ENCODE measurements around the gene TYW1. TPM values are rescaled to one million over a fixed set of nuclear protein-coding genes. Genes with fewer than 3 reads are reported as not detected.
"Not testable (repeated sequence)": the region's sequence is repeated elsewhere in the genome, so short reads cannot be mapped to it uniquely, and the experiment has no call there.

The TYW1 gene
- total RNA-seq, 2 donors from 2014 or later: 24.6 to 30.6 TPM

DNA sequence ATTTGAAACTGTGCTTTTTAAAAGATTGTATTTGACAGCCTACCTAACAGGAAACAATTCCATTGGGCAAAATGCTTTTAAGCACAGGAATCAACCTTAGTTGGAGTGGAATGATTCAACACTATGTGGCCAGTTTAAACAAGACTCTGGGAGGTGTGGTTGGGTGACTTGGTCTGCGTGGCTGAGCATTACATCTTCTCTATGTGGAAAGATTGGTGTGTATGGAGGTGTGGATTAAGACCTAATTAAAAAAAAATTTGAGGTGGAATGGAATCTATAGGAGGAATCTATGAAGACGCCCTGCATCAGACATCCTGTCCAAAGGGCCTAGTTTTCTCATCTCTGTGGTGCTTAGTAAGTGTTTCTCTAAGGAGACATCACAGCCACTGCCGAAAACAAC lies 140.9 kb downstream of the TYW1 start:
- H3K36me3 ChIP-seq; H3K27me3 ChIP-seq (replicated peaks; ENCODE audit: insufficient read depth); H3K4me1 ChIP-seq (replicated peaks); H3K4me3 ChIP-seq; DNase-seq (ENCODE audit: low spot score); H3K27ac ChIP-seq; intact Hi-C loops (cut with DNase I); H3K9me3 ChIP-seq: not testable (repeated sequence)
- 73% methylated on average over 3 of the region's 3 CpGs for WGBS

DNA sequence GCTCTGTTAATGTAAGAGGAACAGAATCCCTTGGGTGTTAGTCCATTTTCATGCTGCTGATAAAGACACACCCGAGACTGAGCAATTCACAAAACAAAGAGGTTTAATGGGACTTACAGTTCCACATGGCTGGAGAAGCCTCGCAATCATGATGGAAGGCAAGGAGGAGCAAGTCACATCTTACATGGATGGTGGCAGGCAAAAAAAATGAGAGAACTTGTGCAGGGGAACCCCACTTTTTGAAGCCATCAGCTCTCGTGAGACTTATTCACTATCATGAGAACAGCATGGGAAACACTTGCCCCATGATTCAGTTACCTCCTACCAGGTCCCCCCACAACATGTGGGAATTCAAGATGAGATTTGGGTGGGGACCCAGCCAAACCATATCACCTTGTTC lies 143.2 kb downstream of the TYW1 start:
- H3K36me3 ChIP-seq; H3K4me3 ChIP-seq; intact Hi-C loops (cut with DNase I); H3K27ac ChIP-seq; H3K27me3 ChIP-seq (replicated peaks; ENCODE audit: insufficient read depth); DNase-seq (ENCODE audit: low spot score); H3K9me3 ChIP-seq; H3K4me1 ChIP-seq (replicated peaks): not testable (repeated sequence)
- WGBS: 82% methylated on average over 3 of the region's 3 CpGs

- peak overlapping the region in 1 of 2 donors; percentile 46 for H3K27ac ChIP-seq
- H3K4me3 ChIP-seq; intact Hi-C loops (cut with DNase I); DNase-seq (ENCODE audit: low spot score); H3K4me1 ChIP-seq (replicated peaks); H3K27me3 ChIP-seq (replicated peaks; ENCODE audit: insufficient read depth); H3K36me3 ChIP-seq; H3K9me3 ChIP-seq: not testable (repeated sequence)
- 55% methylated on average over 2 of the region's 2 CpGs for WGBS
These were observed 144.4 kb downstream of the TYW1 start for GRCh38 chr7:67141001-67141400.

GRCh38 chr7:67143091-67143786 lies 146.6 kb downstream of the TYW1 start:
- WGBS: 75% methylated on average over 9 of the region's 9 CpGs
- H3K4me1 ChIP-seq (replicated peaks); H3K4me3 ChIP-seq; H3K27me3 ChIP-seq (replicated peaks; ENCODE audit: insufficient read depth); DNase-seq (ENCODE audit: low spot score); intact Hi-C loops (cut with DNase I); H3K9me3 ChIP-seq; H3K27ac ChIP-seq; H3K36me3 ChIP-seq: not testable (repeated sequence)

DNA sequence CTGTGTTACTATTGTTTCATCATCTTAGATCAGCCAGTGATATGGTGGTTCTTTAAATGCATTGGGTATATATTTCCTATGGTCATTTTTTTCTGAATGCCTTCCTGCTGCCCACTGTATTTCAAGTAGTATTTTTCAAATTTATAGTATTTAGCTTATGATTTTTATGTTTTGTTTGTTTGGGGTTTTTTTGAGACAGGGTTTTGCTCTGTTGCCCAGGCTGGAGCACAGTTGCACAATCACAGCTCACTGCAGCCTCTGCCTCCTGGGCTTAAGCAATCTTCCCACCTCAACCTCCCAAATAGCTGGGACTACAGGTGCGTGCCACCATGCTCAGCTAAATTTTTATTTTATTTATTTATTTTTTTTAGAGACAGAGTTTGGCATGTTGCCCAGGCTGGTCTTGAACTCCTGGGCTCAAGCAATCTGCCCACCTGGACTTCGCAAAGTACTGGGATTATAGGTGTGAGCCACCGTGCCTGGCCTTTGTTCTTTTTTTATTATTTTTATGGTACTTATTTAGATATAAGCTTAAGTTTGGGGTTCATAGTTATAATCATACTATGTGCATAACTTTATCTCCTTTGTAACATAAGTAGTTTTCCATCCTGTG lies 149.1 kb downstream of the TYW1 start:
- intact Hi-C loops (cut with DNase I); H3K27me3 ChIP-seq (replicated peaks; ENCODE audit: insufficient read depth); H3K9me3 ChIP-seq; DNase-seq (ENCODE audit: low spot score); H3K27ac ChIP-seq; H3K4me3 ChIP-seq; H3K36me3 ChIP-seq; H3K4me1 ChIP-seq (replicated peaks): not testable (repeated sequence)
- 61% methylated on average over 3 of the region's 3 CpGs for WGBS

GRCh38 chr7:67149131-67149530 lies 152.5 kb downstream of the TYW1 start:
- H3K4me3 ChIP-seq; H3K36me3 ChIP-seq; H3K27me3 ChIP-seq (replicated peaks; ENCODE audit: insufficient read depth); H3K4me1 ChIP-seq (replicated peaks); H3K27ac ChIP-seq; DNase-seq (ENCODE audit: low spot score); intact Hi-C loops (cut with DNase I); H3K9me3 ChIP-seq: not testable (repeated sequence)

GRCh38 chr7:67154374-67154773 lies 157.7 kb downstream of the TYW1 start:
- intact Hi-C loops (cut with DNase I); H3K9me3 ChIP-seq; H3K4me1 ChIP-seq (replicated peaks); DNase-seq (ENCODE audit: low spot score); H3K36me3 ChIP-seq; H3K27me3 ChIP-seq (replicated peaks; ENCODE audit: insufficient read depth); H3K27ac ChIP-seq; H3K4me3 ChIP-seq: not testable (repeated sequence)

- H3K4me1 ChIP-seq (replicated peaks); intact Hi-C loops (cut with DNase I); H3K27ac ChIP-seq; H3K36me3 ChIP-seq; H3K4me3 ChIP-seq; H3K9me3 ChIP-seq; DNase-seq (ENCODE audit: low spot score); H3K27me3 ChIP-seq (replicated peaks; ENCODE audit: insufficient read depth): not testable (repeated sequence)
- 71% methylated on average over 6 of the region's 7 CpGs for WGBS
These were observed 159.4 kb downstream of the TYW1 start for GRCh38 chr7:67156064-67156463.

DNA sequence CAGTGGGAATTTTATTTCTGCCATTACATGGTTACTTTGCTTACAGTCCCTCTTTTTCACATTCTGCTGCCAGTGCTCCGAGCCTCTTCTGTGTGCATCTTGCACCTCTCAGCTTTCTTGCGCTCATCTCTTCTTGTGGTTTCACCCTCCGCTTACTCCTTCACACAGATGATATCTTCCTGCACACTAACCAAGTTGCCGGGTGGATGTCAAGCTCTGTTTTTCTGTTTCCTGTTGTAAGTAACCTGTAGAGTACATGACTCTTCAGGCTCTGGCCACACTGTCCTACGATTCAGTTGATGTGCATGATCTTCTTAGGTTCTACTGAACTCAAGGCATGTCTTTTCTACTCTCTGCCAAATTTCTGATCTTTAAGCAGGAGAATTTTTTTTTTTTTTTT lies 166.7 kb downstream of the TYW1 start:
- H3K4me1 ChIP-seq (replicated peaks); H3K36me3 ChIP-seq; DNase-seq (ENCODE audit: low spot score); H3K4me3 ChIP-seq; intact Hi-C loops (cut with DNase I); H3K9me3 ChIP-seq; H3K27ac ChIP-seq; H3K27me3 ChIP-seq (replicated peaks; ENCODE audit: insufficient read depth): not testable (repeated sequence)
- WGBS: 78% methylated on average over 5 of the region's 5 CpGs

GRCh38 chr7:67171151-67171550 lies 174.5 kb downstream of the TYW1 start:
- 89% methylated on average over 3 of the region's 3 CpGs for WGBS
- H3K36me3 ChIP-seq; DNase-seq (ENCODE audit: low spot score); intact Hi-C loops (cut with DNase I); H3K27ac ChIP-seq; H3K4me1 ChIP-seq (replicated peaks); H3K27me3 ChIP-seq (replicated peaks; ENCODE audit: insufficient read depth); H3K9me3 ChIP-seq; H3K4me3 ChIP-seq: not testable (repeated sequence)

DNA sequence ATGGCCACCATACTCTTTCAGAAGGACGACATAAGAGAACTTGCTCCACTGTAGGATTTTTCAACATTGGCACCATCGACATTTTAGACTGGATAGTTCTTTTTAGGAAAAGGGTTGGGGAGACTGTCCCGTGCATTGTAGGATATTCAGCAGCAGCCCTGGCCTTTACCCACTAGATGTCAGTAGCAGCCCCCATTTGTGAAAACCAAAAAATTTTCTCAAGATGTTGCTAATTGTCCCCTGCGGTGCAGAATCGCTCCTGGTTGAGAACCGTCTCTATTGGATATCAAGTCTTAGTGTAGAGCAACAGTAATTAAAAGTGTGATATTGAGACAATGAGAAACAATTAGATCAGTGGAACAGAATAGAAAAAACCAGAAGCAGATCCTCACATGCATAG lies 180.1 kb downstream of the TYW1 start:
- H3K36me3 ChIP-seq; intact Hi-C loops (cut with DNase I); H3K4me1 ChIP-seq (replicated peaks); H3K27ac ChIP-seq; H3K27me3 ChIP-seq (replicated peaks; ENCODE audit: insufficient read depth); DNase-seq (ENCODE audit: low spot score); H3K4me3 ChIP-seq; H3K9me3 ChIP-seq: not testable (repeated sequence)
- 68% methylated on average over 6 of the region's 6 CpGs for WGBS

- H3K27me3 ChIP-seq (replicated peaks; ENCODE audit: insufficient read depth); H3K36me3 ChIP-seq; H3K9me3 ChIP-seq; H3K27ac ChIP-seq; H3K4me3 ChIP-seq; H3K4me1 ChIP-seq (replicated peaks); intact Hi-C loops (cut with DNase I); DNase-seq (ENCODE audit: low spot score): not testable (repeated sequence)
- WGBS: 63% methylated on average over 4 of the region's 5 CpGs
These were observed 182.5 kb downstream of the TYW1 start for GRCh38 chr7:67178915-67179688.

All from prostate gland (tissue), 2 donors.